ENCODE measurements around the gene MAML2. TPM values are rescaled to one million over a fixed set of nuclear protein-coding genes. Genes with fewer than 3 reads are reported as not detected.

MAML2 gene
- total RNA-seq, 1 experiment from 2014 or later: 2.9 TPM

GRCh38 chr11:96221244-96222070, 121.5 kb downstream of the MAML2 start:
- ChIA-PET CTCF (no interaction called here), POLR2A (interaction anchor here (0.6 kb wide), 1 partner anchor 60 kb away, joined by 11 read pairs; no protein-coding TSS in a partner anchor)
- in situ Hi-C loops (cut with HindIII; ENCODE audit: low pct_unique_long_range_greater_than_20kb, low sequenced_read_pairs) (no loop called here), intact Hi-C loops (cut with micrococcal nuclease; ENCODE audit: unreplicated experiment) (no loop called here)
- DNase-seq (ENCODE audit: low read depth, low spot score): no peak
- BruUV-seq (replicated peaks): no TSS peak
- H3K27me3 ChIP-seq (ENCODE audit: control insufficient read depth, insufficient read depth, low read length): no peaks in the 10 kb centered on the region
- H3K4me1 ChIP-seq (ENCODE audit: control insufficient read depth, insufficient read depth, low read length): no peaks in the 10 kb centered on the region
- H3K9me3 ChIP-seq (ENCODE audit: control insufficient read depth, insufficient read depth, low read depth, low read length): no peaks in the 10 kb centered on the region
- no peak for TF ChIP-seq CTCF (IDR thresholded peaks at IDR 0.05)
- no peak for TF ChIP-seq POLR2AphosphoS5 (IDR thresholded peaks at IDR 0.05; ENCODE audit: low read depth, low read length)
- TF ChIP-seq SIN3A (IDR thresholded peaks at IDR 0.05; ENCODE audit: borderline replicate concordance, insufficient read depth, low read depth, low read length): no peak
- no peak for TF ChIP-seq REST (IDR thresholded peaks at IDR 0.05; ENCODE audit: insufficient read depth in 1 of 2, low read depth in 2 of 2, low read length in 1 of 2)
- no peak for TF ChIP-seq TCF7L2 (IDR thresholded peaks at IDR 0.05; ENCODE audit: low read depth, low read length)
- H3K4me3 ChIP-seq (ENCODE audit: low read depth in 2 of 2, low read length in 2 of 2): no peak overlapping the region
- H3K27ac ChIP-seq (ENCODE audit: low read length): no peak overlapping the region
- H3K36me3 ChIP-seq (ENCODE audit: control insufficient read depth, insufficient read depth, low read length): no peaks in the 10 kb centered on the region
- peak; percentile 58; the same call in 1 of the 2 replicates for ATAC-seq

GRCh38 chr11:96219981-96220623, 122.9 kb downstream of the MAML2 start:
- H3K4me1 ChIP-seq (ENCODE audit: control insufficient read depth, insufficient read depth, low read length): no peaks in the 10 kb centered on the region
- TF ChIP-seq CTCF (IDR thresholded peaks at IDR 0.05) (no peak), REST (IDR thresholded peaks at IDR 0.05; ENCODE audit: insufficient read depth in 1 of 2, low read depth in 2 of 2, low read length in 1 of 2) (no peak), SIN3A (IDR thresholded peaks at IDR 0.05; ENCODE audit: borderline replicate concordance, insufficient read depth, low read depth, low read length) (no peak), TCF7L2 (IDR thresholded peaks at IDR 0.05; ENCODE audit: low read depth, low read length) (no peak), POLR2AphosphoS5 (IDR thresholded peaks at IDR 0.05; ENCODE audit: low read depth, low read length) (no peak)
- no peak for DNase-seq (ENCODE audit: low read depth, low spot score)
- no TSS peak for BruUV-seq (replicated peaks)
- CTCF ChIA-PET: no interaction called here
- no peak overlapping the region for H3K4me3 ChIP-seq (ENCODE audit: low read depth in 2 of 2, low read length in 2 of 2)
- no peaks in the 10 kb centered on the region for H3K9me3 ChIP-seq (ENCODE audit: control insufficient read depth, insufficient read depth, low read depth, low read length)
- H3K27me3 ChIP-seq (ENCODE audit: control insufficient read depth, insufficient read depth, low read length): no peaks in the 10 kb centered on the region
- intact Hi-C loops (cut with micrococcal nuclease; ENCODE audit: unreplicated experiment) (no loop called here), in situ Hi-C loops (cut with HindIII; ENCODE audit: low pct_unique_long_range_greater_than_20kb, low sequenced_read_pairs) (no loop called here)
- POLR2A ChIA-PET: no interaction called here
- no peaks in the 10 kb centered on the region for H3K36me3 ChIP-seq (ENCODE audit: control insufficient read depth, insufficient read depth, low read length)
- H3K27ac ChIP-seq (ENCODE audit: low read length): no peak overlapping the region
- ATAC-seq: peak; percentile 50; the same call in 1 of the 2 replicates

Data from Panc1 (cell line).